Measurements from ENCODE around the gene ZNF366.

ZNF366 gene

GRCh38 chr5:72397836-72398235 is 109.4 kb downstream of the ZNF366 start:
- no peak for DNase-seq

- DNase-seq: no peak
Measured at GRCh38 chr5:72394688-72395087, 112.5 kb downstream of the ZNF366 start.

- DNase-seq: no peak
Measured at GRCh38 chr5:72393052-72393451, 114.2 kb downstream of the ZNF366 start.
